MG63 (cell line): ENCODE results near the gene MRPS2. TPM values are rescaled to one million over a fixed set of nuclear protein-coding genes. Genes with fewer than 3 reads are reported as not detected.
"Not testable (repeated sequence)": the region's sequence is repeated elsewhere in the genome, so short reads cannot be mapped to it uniquely, and the experiment has no call there.

Experiments used
- DNase-seq: peaks from one replicate; pipeline ENCODE4 v3.0.0-alpha.2; 2020
- H3K27me3 ChIP-seq: fragments of 250-450 bp; sonication (Bioruptor Pico); 2 replicates; pipeline ENCODE4 v1.5.1; 2020; ENCODE audit warnings: mild to moderate bottlenecking, moderate library complexity
- H3K36me3 ChIP-seq: fragments of 250-450 bp; sonication (Bioruptor Pico); 2 replicates; pipeline ENCODE4 v1.5.1; 2020; ENCODE audit warnings: mild to moderate bottlenecking, moderate library complexity
- H3K4me3 ChIP-seq: fragments of 250-450 bp; sonication (Bioruptor Pico); 2 replicates; pipeline ENCODE4 v1.5.1; 2020; ENCODE audit warnings: mild to moderate bottlenecking, moderate library complexity
- H3K9me3 ChIP-seq: fragments of 250-450 bp; sonication (Bioruptor Pico); 2 replicates; pipeline ENCODE4 v1.5.1; 2020; ENCODE audit warnings: mild to moderate bottlenecking, moderate library complexity
- total RNA-seq: library from RNA; depleted of rRNA; stranded (reverse); fragments of >200 nt; shearing (Covaris generic); gene quantifications from 2 replicates; pipeline ENCODE4 v1.2.3, GENCODE V29; 2014; ENCODE audit warnings: low replicate concordance; rRNA removed

Gene MRPS2
- 20.7 and 24.1 TPM in 2 replicates for total RNA-seq

GRCh38 chr9:135500525-135501260 is at the start of gene MRPS2:
Gene MRPS2, plus strand, starts transcription at chr9:135500682. Its CDS starts 29 bp downstream, at chr9:135500711.
- DNase-seq, result peak; percentile 89
- no peaks in the 10 kb centered on the region for H3K27me3 ChIP-seq
- no peaks in the 10 kb centered on the region for H3K9me3 ChIP-seq
- H3K36me3 ChIP-seq, result peaks cover 34% of the 10 kb centered on the region
- peak within 1 kb of the TSS; percentile 84 for H3K4me3 ChIP-seq

GRCh38 chr9:135450956-135451355 is 49.5 kb upstream of the MRPS2 start:
- DNase-seq, result no peak
- H3K27me3 ChIP-seq, result no peaks in the 10 kb centered on the region

GRCh38 chr9:135451909-135452308 is 48.6 kb upstream of the MRPS2 start:
- H3K4me3 ChIP-seq, H3K36me3 ChIP-seq, H3K9me3 ChIP-seq, H3K27me3 ChIP-seq, DNase-seq: not testable (repeated sequence)

More at GRCh38 chr9:135450956-135451355, 49.5 kb upstream of the MRPS2 start:
- H3K9me3 ChIP-seq, result peaks cover 2% of the 10 kb centered on the region; the same call in 1 of the 2 replicates
- no peaks in the 10 kb centered on the region for H3K36me3 ChIP-seq
- no peak overlapping the region for H3K4me3 ChIP-seq

- no peak for DNase-seq
These were observed 45.7 kb upstream of the MRPS2 start for GRCh38 chr9:135454737-135455136.

GRCh38 chr9:135455401-135456030 is 45.0 kb upstream of the MRPS2 start:
- Histone ChIP-seq H3K4me3 (no peak overlapping the region), H3K9me3 (peaks cover 2% of the 10 kb centered on the region; the same call in 1 of the 2 replicates), H3K36me3 (no peaks in the 10 kb centered on the region), H3K27me3 (no peaks in the 10 kb centered on the region)
- no peak for DNase-seq

More at GRCh38 chr9:135454737-135455136, 45.7 kb upstream of the MRPS2 start:
- Histone ChIP-seq H3K27me3 (no peaks in the 10 kb centered on the region), H3K4me3 (no peak overlapping the region), H3K36me3 (no peaks in the 10 kb centered on the region), H3K9me3 (peaks cover 2% of the 10 kb centered on the region; the same call in 1 of the 2 replicates)

- no peak for DNase-seq
- Histone ChIP-seq H3K9me3 (peaks cover 2% of the 10 kb centered on the region; the same call in 1 of the 2 replicates), H3K36me3 (no peaks in the 10 kb centered on the region)
These were observed 43.9 kb upstream of the MRPS2 start for GRCh38 chr9:135456436-135457104.

GRCh38 chr9:135458478-135458877 is 42.0 kb upstream of the MRPS2 start:
- H3K9me3 ChIP-seq, H3K36me3 ChIP-seq, H3K27me3 ChIP-seq, H3K4me3 ChIP-seq, DNase-seq: not testable (repeated sequence)

More at GRCh38 chr9:135456436-135457104, 43.9 kb upstream of the MRPS2 start:
- no peaks in the 10 kb centered on the region for H3K27me3 ChIP-seq
- H3K4me3 ChIP-seq, result no peak overlapping the region

- Histone ChIP-seq H3K27me3 (no peaks in the 10 kb centered on the region), H3K36me3 (no peaks in the 10 kb centered on the region), H3K4me3 (no peak overlapping the region), H3K9me3 (no peaks in the 10 kb centered on the region)
- no peak for DNase-seq
These were observed 38.5 kb upstream of the MRPS2 start for GRCh38 chr9:135461936-135462335.

GRCh38 chr9:135463140-135463539 is 37.3 kb upstream of the MRPS2 start:
- no peaks in the 10 kb centered on the region for H3K9me3 ChIP-seq
- no peaks in the 10 kb centered on the region for H3K36me3 ChIP-seq
- H3K27me3 ChIP-seq, result no peaks in the 10 kb centered on the region
- no peak overlapping the region for H3K4me3 ChIP-seq
- peak; percentile 56 for DNase-seq

GRCh38 chr9:135464181-135464580 is 36.3 kb upstream of the MRPS2 start:
- no peak for DNase-seq
- no peak overlapping the region for H3K4me3 ChIP-seq

GRCh38 chr9:135468854-135469521 is 31.5 kb upstream of the MRPS2 start:
- Histone ChIP-seq H3K36me3 (no peaks in the 10 kb centered on the region), H3K4me3 (no peak overlapping the region), H3K9me3 (no peaks in the 10 kb centered on the region), H3K27me3 (no peaks in the 10 kb centered on the region)
- DNase-seq, result peak; percentile 16

More at GRCh38 chr9:135464181-135464580, 36.3 kb upstream of the MRPS2 start:
- no peaks in the 10 kb centered on the region for H3K9me3 ChIP-seq
- H3K36me3 ChIP-seq, result no peaks in the 10 kb centered on the region
- H3K27me3 ChIP-seq, result no peaks in the 10 kb centered on the region

- Histone ChIP-seq H3K9me3 (no peaks in the 10 kb centered on the region), H3K36me3 (no peaks in the 10 kb centered on the region), H3K27me3 (no peaks in the 10 kb centered on the region), H3K4me3 (no peak overlapping the region)
- no peak for DNase-seq
These were observed 28.5 kb upstream of the MRPS2 start for GRCh38 chr9:135471791-135472640.

GRCh38 chr9:135473972-135474543 is 26.4 kb upstream of the MRPS2 start:
- no peak for DNase-seq
- H3K27me3 ChIP-seq, result no peaks in the 10 kb centered on the region
- H3K4me3 ChIP-seq, result no peak overlapping the region
- no peaks in the 10 kb centered on the region for H3K36me3 ChIP-seq
- no peaks in the 10 kb centered on the region for H3K9me3 ChIP-seq

GRCh38 chr9:135474915-135475314 is 25.6 kb upstream of the MRPS2 start:
- no peaks in the 10 kb centered on the region for H3K27me3 ChIP-seq
- H3K4me3 ChIP-seq, result no peak overlapping the region
- H3K9me3 ChIP-seq, result no peaks in the 10 kb centered on the region
- H3K36me3 ChIP-seq, result no peaks in the 10 kb centered on the region
- no peak for DNase-seq

- no peaks in the 10 kb centered on the region for H3K9me3 ChIP-seq
- H3K27me3 ChIP-seq, result no peaks in the 10 kb centered on the region
- H3K4me3 ChIP-seq, result no peak overlapping the region
- no peak for DNase-seq
- H3K36me3 ChIP-seq, result no peaks in the 10 kb centered on the region
These were observed 23.7 kb upstream of the MRPS2 start for GRCh38 chr9:135476561-135477355.
